Measurements from ENCODE around the gene SPAG9. TPM values are rescaled to one million over a fixed set of nuclear protein-coding genes. Genes with fewer than 3 reads are reported as not detected.

SPAG9 gene
- total and polyA plus RNA-seq, 2 donors (not counting 1 experiment from before 2014, with no cell fraction given), result 8.6 to 64.1 TPM

- Histone ChIP-seq H3K27ac (ENCODE audit: low read length in 2 of 2) (no peak overlapping the region), H3K4me2 (replicated peaks; ENCODE audit: low read depth, low read length, poor library complexity, severe bottlenecking) (no peak overlapping the region), H3K9ac (ENCODE audit: low read length) (no peak overlapping the region), H4K20me1 (ENCODE audit: control insufficient read depth, insufficient read depth, low read length, poor library complexity, severe bottlenecking) (no peaks in the 10 kb centered on the region), H3K36me3 (replicated peaks in 1 of 2; ENCODE audit: control extremely low read depth in 1 of 2, control insufficient read depth in 1 of 2, extremely low read depth in 1 of 2, insufficient read depth in 2 of 2, low read length in 1 of 2) (no peaks in the 10 kb centered on the region), H3K4me1 (ENCODE audit: control insufficient read depth in 2 of 2, insufficient read depth in 2 of 2, low read length in 2 of 2) (peaks cover 10 to 18% of the 10 kb centered on the region in 2 donors), H3K27me3 (replicated peaks in 1 of 4; ENCODE audit: control extremely low read depth in 1 of 4, control insufficient read depth in 3 of 4, insufficient read depth in 4 of 4, low read length in 3 of 4) (peaks cover 0 to 7% (median 0%) of the 10 kb centered on the region in 4 experiments), H3K79me2 (ENCODE audit: control insufficient read depth, insufficient read depth, low read length) (no peaks in the 10 kb centered on the region), H2AFZ (ENCODE audit: insufficient read depth, low read depth, low read length, poor library complexity, severe bottlenecking) (no peak overlapping the region), H3K9me3 (ENCODE audit: control extremely low read depth in 1 of 3, control insufficient read depth in 2 of 3, insufficient read depth in 1 of 3, low read length in 2 of 3) (no peaks in the 10 kb centered on the region), H3K4me3 (ENCODE audit: control extremely low read depth in 1 of 5, extremely low read depth in 1 of 5, insufficient read depth in 1 of 5, low read depth in 2 of 5, low read length in 4 of 5) (no peak overlapping the region)
- ATAC-seq (ENCODE audit: low read depth), result no peak
- H3K4me1 Mint-ChIP-seq, result peaks cover 12% of the 10 kb centered on the region
- ChIA-PET CTCF (interaction anchor here (0.6 to 13.9 kb wide), 3 partner anchors 89 to 378 kb away, joined by 3 to 400 read pairs (median 6); no protein-coding TSS in a partner anchor), POLR2A (interaction anchor here (0.7 to 4.1 kb wide), 2 partner anchors 86 to 100 kb away, joined by 3 to 18 read pairs; partner anchors contain the start of gene TOB1)
- H3K27ac Mint-ChIP-seq, result no peak overlapping the region
- no peak for DNase-seq
- no peaks in the 10 kb centered on the region for H3K9me3 Mint-ChIP-seq (ENCODE audit: insufficient read depth)
- peaks cover 6% of the 10 kb centered on the region for H3K27me3 Mint-ChIP-seq
- no peak overlapping the region for H3K4me3 Mint-ChIP-seq
- TF ChIP-seq CTCF (IDR thresholded peaks at IDR 0.05), result no peak
- TF ChIP-seq EZH2 (IDR thresholded peaks at IDR 0.05; ENCODE audit: borderline replicate concordance, insufficient read depth, low read depth, low read length, poor library complexity, severe bottlenecking), result no peak
- 12% methylated on average over 3 of the region's 5 CpGs for WGBS (ENCODE audit: insufficient coverage)
- intact Hi-C loops (cut with micrococcal nuclease), result no loop called here
Measured at GRCh38 chr17:50952013-50952412, 168.7 kb downstream of the SPAG9 start.

All from B cell (primary cell).